ENCODE measurements around the gene GNAL.

The GNAL gene

GRCh38 chr18:11665146-11665545 is 23.9 kb upstream of the GNAL start:
- Histone ChIP-seq H4K91ac (ENCODE audit: low read depth, low read length, poor library complexity) (no peak overlapping the region), H3K18ac (ENCODE audit: low read length) (no peak overlapping the region), H3K9ac (ENCODE audit: low read depth, low read length, poor library complexity) (no peak overlapping the region), H3K27ac (replicated peaks; ENCODE audit: low read length) (no peak overlapping the region), H3K4me3 (ENCODE audit: low read length in 2 of 2) (no peak overlapping the region), H3K79me1 (ENCODE audit: low read depth, low read length) (no peaks in the 10 kb centered on the region), H2BK120ac (ENCODE audit: low read depth, low read length) (no peak overlapping the region), H3K9me3 (replicated peaks in 1 of 2; ENCODE audit: control insufficient read depth in 2 of 2, insufficient read depth in 1 of 2, low read depth in 1 of 2, low read length in 2 of 2) (no peaks in the 10 kb centered on the region), H3K23ac (ENCODE audit: low read depth, low read length, poor library complexity) (no peak overlapping the region), H2BK12ac (ENCODE audit: low read length) (no peak overlapping the region), H3K36me3 (replicated peaks in 1 of 2; ENCODE audit: control insufficient read depth in 2 of 2, insufficient read depth in 2 of 2, low read length in 2 of 2) (no peaks in the 10 kb centered on the region), H3K4me1 (ENCODE audit: control insufficient read depth in 2 of 2, insufficient read depth in 1 of 2, low read depth in 1 of 2, low read length in 2 of 2) (no peaks in the 10 kb centered on the region), H2BK15ac (ENCODE audit: low read length) (no peak overlapping the region), H2AK5ac (ENCODE audit: low read depth, low read length) (no peak overlapping the region), H3K27me3 (ENCODE audit: control insufficient read depth in 3 of 3, insufficient read depth in 3 of 3, low read depth in 1 of 3, low read length in 3 of 3) (peaks cover 0 to 39% (median 0%) of the 10 kb centered on the region in 3 experiments), H2BK5ac (ENCODE audit: low read length) (no peak overlapping the region), H4K8ac (ENCODE audit: low read depth, low read length) (no peak overlapping the region), H2AFZ (ENCODE audit: low read length) (no peak overlapping the region), H3K4me2 (ENCODE audit: insufficient read depth, low read length, poor library complexity, severe bottlenecking) (no peak overlapping the region), H3K14ac (ENCODE audit: low read length) (peak overlapping the region; percentile 85), H3K4ac (ENCODE audit: low read length) (no peak overlapping the region)
- no CpG with 5 or more reads among the region's 4 CpGs for WGBS, 2 donors (ENCODE audit: extremely low coverage in 2 of 2, insufficient read length in 2 of 2, insufficient replicate concordance in 1 of 2)
- no peak for DNase-seq (ENCODE audit: low spot score)

- Histone ChIP-seq H2BK15ac (ENCODE audit: low read length) (no peak overlapping the region), H2BK12ac (ENCODE audit: low read length) (no peak overlapping the region), H2BK5ac (ENCODE audit: low read length) (no peak overlapping the region), H3K9ac (ENCODE audit: low read depth, low read length, poor library complexity) (no peak overlapping the region), H3K79me1 (ENCODE audit: low read depth, low read length) (no peaks in the 10 kb centered on the region), H3K4me1 (ENCODE audit: control insufficient read depth in 2 of 2, insufficient read depth in 1 of 2, low read depth in 1 of 2, low read length in 2 of 2) (no peaks in the 10 kb centered on the region), H3K36me3 (replicated peaks in 1 of 2; ENCODE audit: control insufficient read depth in 2 of 2, insufficient read depth in 2 of 2, low read length in 2 of 2) (no peaks in the 10 kb centered on the region), H3K4me3 (ENCODE audit: low read length in 2 of 2) (no peak overlapping the region), H3K23ac (ENCODE audit: low read depth, low read length, poor library complexity) (no peak overlapping the region), H3K18ac (ENCODE audit: low read length) (no peak overlapping the region), H3K27me3 (ENCODE audit: control insufficient read depth in 3 of 3, insufficient read depth in 3 of 3, low read depth in 1 of 3, low read length in 3 of 3) (peaks cover 0 to 39% (median 0%) of the 10 kb centered on the region in 3 experiments), H4K91ac (ENCODE audit: low read depth, low read length, poor library complexity) (no peak overlapping the region), H3K27ac (replicated peaks; ENCODE audit: low read length) (no peak overlapping the region), H3K14ac (ENCODE audit: low read length) (no peak overlapping the region), H2AK5ac (ENCODE audit: low read depth, low read length) (no peak overlapping the region), H3K4ac (ENCODE audit: low read length) (no peak overlapping the region), H3K4me2 (ENCODE audit: insufficient read depth, low read length, poor library complexity, severe bottlenecking) (no peak overlapping the region), H3K9me3 (replicated peaks in 1 of 2; ENCODE audit: control insufficient read depth in 2 of 2, insufficient read depth in 1 of 2, low read depth in 1 of 2, low read length in 2 of 2) (no peaks in the 10 kb centered on the region), H2BK120ac (ENCODE audit: low read depth, low read length) (no peak overlapping the region), H2AFZ (ENCODE audit: low read length) (no peak overlapping the region), H4K8ac (ENCODE audit: low read depth, low read length) (no peak overlapping the region)
- no peak for DNase-seq (ENCODE audit: low spot score)
- no CpG with 5 or more reads among the region's 4 CpGs for WGBS, 2 donors (ENCODE audit: extremely low coverage in 2 of 2, insufficient read length in 2 of 2, insufficient replicate concordance in 1 of 2)
Observed at GRCh38 chr18:11665587-11665986, 23.5 kb upstream of the GNAL start.

GRCh38 chr18:11666176-11666575 is 22.9 kb upstream of the GNAL start:
- DNase-seq (ENCODE audit: low spot score), result no peak
- H2AK5ac ChIP-seq (ENCODE audit: low read depth, low read length), result no peak overlapping the region
- H3K23ac ChIP-seq (ENCODE audit: low read depth, low read length, poor library complexity), result no peak overlapping the region
- H2BK5ac ChIP-seq (ENCODE audit: low read length), result no peak overlapping the region
- H3K4me3 ChIP-seq (ENCODE audit: low read length in 2 of 2), result no peak overlapping the region
- H3K9me3 ChIP-seq (replicated peaks in 1 of 2; ENCODE audit: control insufficient read depth in 2 of 2, insufficient read depth in 1 of 2, low read depth in 1 of 2, low read length in 2 of 2), result no peaks in the 10 kb centered on the region
- H3K79me1 ChIP-seq (ENCODE audit: low read depth, low read length), result no peaks in the 10 kb centered on the region
- no peak overlapping the region for H4K8ac ChIP-seq (ENCODE audit: low read depth, low read length)
- no peak overlapping the region for H2AFZ ChIP-seq (ENCODE audit: low read length)
- H3K27me3 ChIP-seq (ENCODE audit: control insufficient read depth in 3 of 3, insufficient read depth in 3 of 3, low read depth in 1 of 3, low read length in 3 of 3), result peaks cover 0 to 39% (median 0%) of the 10 kb centered on the region in 3 experiments
- H4K91ac ChIP-seq (ENCODE audit: low read depth, low read length, poor library complexity), result no peak overlapping the region
- no peaks in the 10 kb centered on the region for H3K4me1 ChIP-seq (ENCODE audit: control insufficient read depth in 2 of 2, insufficient read depth in 1 of 2, low read depth in 1 of 2, low read length in 2 of 2)
- H2BK12ac ChIP-seq (ENCODE audit: low read length), result no peak overlapping the region
- H3K36me3 ChIP-seq (replicated peaks in 1 of 2; ENCODE audit: control insufficient read depth in 2 of 2, insufficient read depth in 2 of 2, low read length in 2 of 2), result no peaks in the 10 kb centered on the region
- H2BK15ac ChIP-seq (ENCODE audit: low read length), result no peak overlapping the region
- no peak overlapping the region for H3K14ac ChIP-seq (ENCODE audit: low read length)
- no peak overlapping the region for H3K4ac ChIP-seq (ENCODE audit: low read length)
- no peak overlapping the region for H3K9ac ChIP-seq (ENCODE audit: low read depth, low read length, poor library complexity)
- H3K18ac ChIP-seq (ENCODE audit: low read length), result no peak overlapping the region
- H2BK120ac ChIP-seq (ENCODE audit: low read depth, low read length), result no peak overlapping the region
- no peak overlapping the region for H3K27ac ChIP-seq (replicated peaks; ENCODE audit: low read length)
- no CpG with 5 or more reads among the region's 4 CpGs for WGBS, 2 donors (ENCODE audit: extremely low coverage in 2 of 2, insufficient read length in 2 of 2, insufficient replicate concordance in 1 of 2)
- no peak overlapping the region for H3K4me2 ChIP-seq (ENCODE audit: insufficient read depth, low read length, poor library complexity, severe bottlenecking)

- Histone ChIP-seq H3K18ac (ENCODE audit: low read length) (no peak overlapping the region), H3K4me1 (ENCODE audit: control insufficient read depth in 2 of 2, insufficient read depth in 1 of 2, low read depth in 1 of 2, low read length in 2 of 2) (no peaks in the 10 kb centered on the region), H2BK120ac (ENCODE audit: low read depth, low read length) (no peak overlapping the region), H3K4me3 (ENCODE audit: low read length in 2 of 2) (no peak overlapping the region), H4K8ac (ENCODE audit: low read depth, low read length) (no peak overlapping the region), H2BK15ac (ENCODE audit: low read length) (no peak overlapping the region), H3K79me1 (ENCODE audit: low read depth, low read length) (no peaks in the 10 kb centered on the region), H3K9me3 (replicated peaks in 1 of 2; ENCODE audit: control insufficient read depth in 2 of 2, insufficient read depth in 1 of 2, low read depth in 1 of 2, low read length in 2 of 2) (no peaks in the 10 kb centered on the region), H3K27me3 (ENCODE audit: control insufficient read depth in 3 of 3, insufficient read depth in 3 of 3, low read depth in 1 of 3, low read length in 3 of 3) (peaks cover 0 to 39% (median 0%) of the 10 kb centered on the region in 3 experiments), H3K9ac (ENCODE audit: low read depth, low read length, poor library complexity) (no peak overlapping the region), H3K23ac (ENCODE audit: low read depth, low read length, poor library complexity) (no peak overlapping the region), H4K91ac (ENCODE audit: low read depth, low read length, poor library complexity) (no peak overlapping the region), H3K4me2 (ENCODE audit: insufficient read depth, low read length, poor library complexity, severe bottlenecking) (no peak overlapping the region), H2AK5ac (ENCODE audit: low read depth, low read length) (no peak overlapping the region), H2BK12ac (ENCODE audit: low read length) (no peak overlapping the region), H3K27ac (replicated peaks; ENCODE audit: low read length) (no peak overlapping the region), H3K36me3 (replicated peaks in 1 of 2; ENCODE audit: control insufficient read depth in 2 of 2, insufficient read depth in 2 of 2, low read length in 2 of 2) (no peaks in the 10 kb centered on the region), H3K4ac (ENCODE audit: low read length) (no peak overlapping the region), H2AFZ (ENCODE audit: low read length) (no peak overlapping the region), H3K14ac (ENCODE audit: low read length) (no peak overlapping the region), H2BK5ac (ENCODE audit: low read length) (no peak overlapping the region)
- no peak for DNase-seq (ENCODE audit: low spot score)
- WGBS, 2 donors (ENCODE audit: extremely low coverage in 2 of 2, insufficient read length in 2 of 2, insufficient replicate concordance in 1 of 2), result no CpG with 5 or more reads among the region's 4 CpGs
Observed at GRCh38 chr18:11666831-11667230, 22.2 kb upstream of the GNAL start.

Measured in neuronal stem cell (in vitro differentiated cells).